Ishikawa (cell line): Measurements from ENCODE around the gene MYH9.

Experiments
- CEBPB ChIP-seq: IDR thresholded peaks from 2 replicates; pipeline ENCODE4 v1.6.1; 2012
- CREB1 ChIP-seq: IDR thresholded peaks from 2 replicates; pipeline ENCODE4 v1.6.1; 2012; ENCODE audit warnings: low read depth
- EGR1 ChIP-seq: IDR thresholded peaks from 2 replicates; pipeline ENCODE4 v1.6.1; 2012
- EP300 ChIP-seq: IDR thresholded peaks from 2 replicates; pipeline ENCODE4 v1.6.1; 2012; ENCODE audit warnings: borderline replicate concordance
- FOXM1 ChIP-seq: IDR thresholded peaks from 2 replicates; pipeline ENCODE4 v1.6.1; 2012; ENCODE audit warnings: low read depth, borderline replicate concordance
- MAX ChIP-seq: IDR thresholded peaks from 2 replicates; pipeline ENCODE4 v1.6.1; 2012
- NFIC ChIP-seq: IDR thresholded peaks from 2 replicates; pipeline ENCODE4 v1.6.1; 2012
- RAD21 ChIP-seq: IDR thresholded peaks from 2 replicates; pipeline ENCODE4 v1.6.1; 2012; ENCODE audit warnings: low read depth
- REST ChIP-seq: IDR thresholded peaks from 2 replicates; pipeline ENCODE4 v1.6.1; 2012; ENCODE audit warnings: low read depth, mild to moderate bottlenecking
- TAF1 ChIP-seq: IDR thresholded peaks from 2 replicates; pipeline ENCODE4 v1.6.1; 2012; ENCODE audit warnings: low read depth, mild to moderate bottlenecking
- TEAD4 ChIP-seq: IDR thresholded peaks from 2 replicates; pipeline ENCODE4 v1.6.1; 2012
- YY1 ChIP-seq: IDR thresholded peaks from 2 replicates; pipeline ENCODE4 v1.6.1; 2012; ENCODE audit warnings: low read depth
- ZBTB7A ChIP-seq: IDR thresholded peaks from 2 replicates; pipeline ENCODE4 v1.6.1; 2012; ENCODE audit warnings: low read depth

- TF ChIP-seq REST (no peak), MAX (no peak), TEAD4 (no peak), RAD21 (no peak), EGR1 (no peak), CREB1 (no peak), EP300 (no peak), FOXM1 (no peak), TAF1 (no peak), YY1 (no peak), CEBPB (no peak), NFIC (no peak), ZBTB7A (no peak)
Measured at GRCh38 chr22:36375071-36375980, 12.4 kb downstream of the MYH9 start.
